GM18526 (cell line): ENCODE measurements around the gene GP9.

ENCODE experiments used
- POLR2A ChIP-seq: IDR thresholded peaks from 3 replicates; pipeline ENCODE4 v1.6.1; 2011; ENCODE audit not compliant: insufficient read length; ENCODE audit errors: extremely low read depth

GP9 gene

DNA sequence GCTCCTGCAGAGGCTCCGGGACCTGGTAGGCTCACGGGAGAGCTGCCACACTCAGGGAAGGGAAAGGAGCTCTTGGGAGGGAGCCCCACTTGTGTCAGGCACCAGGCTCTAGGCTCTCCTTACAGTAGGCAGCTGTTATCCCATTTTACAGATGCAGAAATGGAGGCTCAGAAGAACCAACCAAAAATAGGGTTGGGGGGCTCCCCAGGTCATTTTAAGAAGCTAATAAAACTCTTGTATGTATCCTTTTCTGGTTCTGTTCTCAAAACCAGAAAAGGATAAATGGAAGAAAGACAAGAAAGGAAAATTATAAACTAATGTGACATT is 23.5 kb upstream of the GP9 start:
- TF ChIP-seq POLR2A: no peak

DNA sequence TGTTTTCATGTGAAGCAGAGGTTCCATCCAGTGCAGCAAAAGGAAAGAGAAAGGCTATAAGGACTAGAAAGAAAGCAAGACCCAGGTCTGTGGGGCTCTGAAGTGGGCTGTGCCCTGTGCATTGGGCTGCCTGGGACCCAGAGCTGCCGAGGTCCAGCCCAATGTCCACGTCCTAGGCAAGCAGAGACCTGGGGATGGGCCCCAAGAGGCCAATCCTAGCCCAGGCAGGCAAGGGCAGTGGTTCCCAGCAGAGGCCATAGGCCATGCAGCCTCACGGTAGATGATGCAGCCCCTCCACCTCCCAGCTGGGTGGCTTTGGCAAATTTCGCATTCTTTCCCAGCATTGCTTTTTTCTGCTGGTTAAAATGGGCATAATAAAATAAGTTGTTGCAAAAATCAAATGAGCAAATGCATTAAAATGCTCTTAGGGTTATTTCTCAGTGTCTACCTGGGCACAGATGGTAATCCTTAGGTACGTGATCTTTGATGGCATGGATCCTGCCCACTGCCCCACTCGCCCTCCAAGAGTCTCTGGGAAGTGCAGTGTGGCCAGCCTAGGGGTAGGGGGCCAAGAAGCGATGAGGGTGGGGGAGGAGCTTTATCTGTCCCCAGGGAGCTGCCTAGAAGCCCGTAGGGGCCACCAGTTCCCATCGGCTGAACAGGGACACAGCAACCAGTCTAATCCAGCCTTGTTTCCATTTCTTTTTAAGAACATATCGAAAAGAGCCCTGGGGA is 22.3 kb upstream of the GP9 start:
- TF ChIP-seq POLR2A: no peak

GRCh38 chr3:129039271-129040038 is 21.1 kb upstream of the GP9 start:
- no peak for TF ChIP-seq POLR2A

DNA sequence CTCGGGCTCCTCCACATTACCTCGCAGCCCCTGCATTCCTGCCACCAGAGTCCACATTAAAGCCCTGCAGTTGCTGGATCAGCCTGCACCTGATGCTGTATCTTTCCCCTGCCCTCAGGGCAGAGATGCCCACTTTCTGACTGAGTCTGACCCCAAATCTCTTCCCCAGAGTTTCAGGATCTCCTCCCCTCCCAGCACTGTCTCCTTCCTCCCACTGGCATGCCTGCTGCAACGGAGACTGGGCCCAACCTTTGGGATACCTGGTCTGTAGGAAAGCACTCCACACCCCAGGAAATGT is 20.6 kb upstream of the GP9 start:
- no peak for TF ChIP-seq POLR2A

GRCh38 chr3:129040579-129041300 is 19.8 kb upstream of the GP9 start:
- no peak for TF ChIP-seq POLR2A

GRCh38 chr3:129045675-129046036 is 14.9 kb upstream of the GP9 start:
- TF ChIP-seq POLR2A: no peak

GRCh38 chr3:129046037-129046731 is 14.4 kb upstream of the GP9 start:
- TF ChIP-seq POLR2A: no peak

GRCh38 chr3:129046732-129047552 is 13.6 kb upstream of the GP9 start:
- no peak for TF ChIP-seq POLR2A

DNA sequence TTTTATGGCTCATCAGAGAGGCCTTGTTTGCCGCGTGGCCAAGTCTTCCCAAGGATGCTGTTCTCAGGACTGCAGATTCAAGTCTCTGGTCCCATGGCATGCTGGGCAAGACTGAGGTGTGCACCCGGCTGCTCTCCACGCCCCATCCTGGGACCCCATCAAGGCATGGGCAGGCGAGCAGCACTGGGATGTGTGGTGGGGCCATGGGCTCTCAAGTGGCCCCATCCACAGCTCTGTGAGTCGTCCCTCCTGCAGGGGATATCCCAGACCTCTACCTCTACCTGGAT is 13.1 kb upstream of the GP9 start:
- no peak for TF ChIP-seq POLR2A

DNA sequence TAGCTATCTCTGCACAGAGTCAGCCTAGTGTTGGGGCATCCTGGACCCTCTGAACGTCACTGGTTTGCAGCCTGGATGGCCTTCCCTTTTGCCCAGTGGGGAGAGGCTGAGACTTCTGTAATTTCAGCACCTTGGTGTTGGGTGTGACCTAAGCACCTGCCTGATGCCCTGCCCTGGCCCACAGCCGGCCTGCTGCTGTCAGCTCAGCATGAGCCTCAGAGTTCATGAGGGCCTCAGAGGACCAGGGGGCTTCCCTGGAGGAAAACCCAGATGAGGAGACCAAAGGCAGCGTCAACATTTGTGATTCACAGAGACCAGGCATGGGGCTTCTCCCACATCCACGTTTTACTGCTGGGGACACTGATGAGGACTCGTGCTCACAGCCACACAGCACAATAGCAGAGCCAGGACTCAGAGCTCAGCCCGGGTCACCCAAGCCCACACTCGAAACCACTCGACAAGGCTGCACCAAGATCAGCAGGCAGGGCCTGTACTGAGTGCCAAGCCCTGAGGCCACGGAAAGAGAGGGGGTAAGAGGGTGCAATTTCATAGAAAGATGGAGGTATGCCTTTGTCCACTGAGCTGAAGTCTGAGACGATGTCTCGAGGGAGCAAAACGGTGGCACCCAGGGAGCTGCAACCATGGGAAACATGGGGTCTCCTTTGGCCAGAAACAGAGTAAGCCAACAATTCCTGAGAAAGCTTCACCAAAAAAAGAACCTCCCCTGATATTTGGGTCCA is 9.9 kb upstream of the GP9 start:
- no peak for TF ChIP-seq POLR2A

DNA sequence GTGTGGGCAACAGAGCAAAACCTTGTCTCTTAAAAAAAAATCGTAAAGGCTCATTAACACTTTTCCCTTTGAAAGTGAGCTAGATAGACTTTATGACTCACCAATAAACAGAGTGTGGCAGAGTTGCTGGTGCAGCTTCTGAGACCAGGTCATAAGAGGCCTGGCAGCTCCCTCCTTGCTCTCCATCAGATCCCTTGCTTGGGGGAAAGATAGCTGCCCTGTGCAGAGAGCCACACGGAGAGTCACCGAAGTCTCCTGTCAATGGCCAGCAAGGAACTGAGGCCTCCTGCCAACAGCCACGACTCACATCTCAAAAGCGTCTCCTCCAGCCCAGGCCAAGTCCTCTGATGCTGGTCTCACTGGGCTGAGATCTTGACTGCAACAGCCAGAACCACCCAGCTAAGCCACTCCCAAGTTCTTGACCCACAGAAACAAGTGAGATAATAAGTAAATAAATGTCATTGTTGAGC is 8.7 kb upstream of the GP9 start:
- no peak for TF ChIP-seq POLR2A

GRCh38 chr3:129052675-129053074 is 7.9 kb upstream of the GP9 start:
- TF ChIP-seq POLR2A: no peak

DNA sequence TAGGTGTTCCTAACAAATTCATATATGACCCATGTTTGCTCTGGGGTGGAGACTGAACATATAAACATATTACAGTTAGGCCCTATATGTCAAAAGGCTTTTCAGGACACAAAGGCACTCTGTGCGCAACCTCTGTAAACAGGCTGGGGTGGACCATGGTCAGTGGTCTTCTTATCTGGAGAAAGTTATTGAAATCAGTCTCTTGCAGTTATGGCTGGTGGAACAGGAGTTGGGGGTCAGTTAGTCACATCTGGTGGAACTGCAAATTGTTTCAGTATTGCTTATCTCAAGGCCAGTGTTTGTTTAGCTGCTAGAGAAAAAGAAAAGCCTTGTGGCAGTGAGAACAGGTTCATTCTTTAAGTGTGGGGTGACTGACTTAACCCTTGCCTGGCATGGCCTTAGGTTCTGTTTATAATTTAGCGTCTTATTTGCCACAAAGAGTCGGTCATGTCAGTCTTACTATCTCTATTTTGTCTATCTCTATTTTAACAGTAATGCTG is 5.9 kb upstream of the GP9 start:
- no peak for TF ChIP-seq POLR2A

DNA sequence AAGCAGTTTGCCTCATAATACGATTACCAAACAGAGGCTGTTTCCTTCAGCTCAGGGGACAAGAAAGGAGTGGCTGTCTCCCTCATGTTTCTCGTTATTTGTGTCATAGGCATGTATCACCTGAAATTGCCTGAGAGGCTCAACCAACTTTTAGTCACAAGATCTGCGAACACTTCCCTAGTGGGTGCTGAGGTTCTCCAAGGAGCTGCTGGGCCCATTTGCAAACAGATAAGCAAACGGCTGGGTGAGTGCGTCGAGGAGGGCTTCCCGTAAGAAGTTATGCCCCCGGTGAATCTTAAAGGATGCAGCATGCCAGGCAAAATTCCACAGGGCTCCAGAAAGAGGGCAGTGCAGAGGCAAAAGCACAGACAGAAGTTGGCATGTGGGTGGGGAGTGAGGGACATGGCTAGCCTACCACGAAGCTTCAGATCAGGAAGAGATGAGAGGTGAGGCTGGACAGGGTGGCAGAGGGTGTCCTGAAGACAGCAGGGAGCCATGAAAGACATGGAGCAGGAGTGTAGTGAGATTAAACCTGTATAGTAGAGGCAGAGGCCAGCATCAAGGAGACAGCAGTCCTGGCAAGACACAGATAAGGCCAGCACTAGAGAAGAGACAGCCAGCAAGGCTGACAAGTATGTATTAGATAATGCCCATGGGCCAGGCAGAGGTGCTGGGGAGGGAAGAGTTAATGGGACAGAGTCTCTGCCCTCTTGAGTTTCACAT is 4.0 kb upstream of the GP9 start:
- TF ChIP-seq POLR2A: no peak
